ENCODE measurements around the gene NKG7.

NKG7 gene

GRCh38 chr19:51389143-51389542, 16.7 kb upstream of the NKG7 start:
- no peak for DNase-seq

GRCh38 chr19:51387924-51388389, 15.5 kb upstream of the NKG7 start, which contains the start of gene LIM2:
LIM2 (minus strand) TSS chr19:51387974; CDS start chr19:51387443, 531 bp downstream.
- DNase-seq = no peak

- DNase-seq = no peak
Measured at GRCh38 chr19:51386882-51387520, 14.5 kb upstream of the NKG7 start.

- no peak for DNase-seq
Measured at GRCh38 chr19:51382004-51382403, 9.6 kb upstream of the NKG7 start.

GRCh38 chr19:51380379-51380778, 7.9 kb upstream of the NKG7 start:
- DNase-seq = no peak

GRCh38 chr19:51377422-51377821, 5.0 kb upstream of the NKG7 start:
- DNase-seq = no peak

GRCh38 chr19:51375504-51376221, 3.2 kb upstream of the NKG7 start:
- DNase-seq = no peak

GRCh38 chr19:51372021-51372648, 319 bp downstream of the NKG7 start:
- DNase-seq = no peak

GRCh38 chr19:51371186-51371690, 1.2 kb downstream of the NKG7 start:
- no peak for DNase-seq

GRCh38 chr19:51370230-51370629, 2.2 kb downstream of the NKG7 start:
- DNase-seq = no peak

- DNase-seq = no peak
Measured at GRCh38 chr19:51368366-51369282, 3.8 kb downstream of the NKG7 start, which contains the start of gene CLDND2. CLDND2 (minus strand) TSS chr19:51369003; CDS start chr19:51368577, 426 bp downstream.

- DNase-seq = peak; percentile 42
Measured at GRCh38 chr19:51367565-51368365, 4.7 kb downstream of the NKG7 start.

GRCh38 chr19:51367255-51367564, 5.2 kb downstream of the NKG7 start:
- DNase-seq = no peak

GRCh38 chr19:51366389-51367254, 5.8 kb downstream of the NKG7 start:
- peak; percentile 50 for DNase-seq

GRCh38 chr19:51365965-51366388, 6.5 kb downstream of the NKG7 start, which contains the start of gene ETFB:
ETFB (minus strand) TSS chr19:51366388; CDS start chr19:51366326, 62 bp downstream.
- DNase-seq = no peak

- DNase-seq = no peak
Measured at GRCh38 chr19:51365211-51365964, 7.1 kb downstream of the NKG7 start.

- no peak for DNase-seq
Measured at GRCh38 chr19:51364200-51365106, 8.0 kb downstream of the NKG7 start.

GRCh38 chr19:51361239-51361638, 11.2 kb downstream of the NKG7 start:
- no peak for DNase-seq

GRCh38 chr19:51359294-51359693, 13.2 kb downstream of the NKG7 start:
- no peak for DNase-seq

All from DMS53 (cell line).